ENCODE results near the gene SLC19A1. TPM values are rescaled to one million over a fixed set of nuclear protein-coding genes. Genes with fewer than 3 reads are reported as not detected.

SLC19A1 gene
- total RNA-seq, 1 experiment from 2014 or later: 25.0 TPM

DNA sequence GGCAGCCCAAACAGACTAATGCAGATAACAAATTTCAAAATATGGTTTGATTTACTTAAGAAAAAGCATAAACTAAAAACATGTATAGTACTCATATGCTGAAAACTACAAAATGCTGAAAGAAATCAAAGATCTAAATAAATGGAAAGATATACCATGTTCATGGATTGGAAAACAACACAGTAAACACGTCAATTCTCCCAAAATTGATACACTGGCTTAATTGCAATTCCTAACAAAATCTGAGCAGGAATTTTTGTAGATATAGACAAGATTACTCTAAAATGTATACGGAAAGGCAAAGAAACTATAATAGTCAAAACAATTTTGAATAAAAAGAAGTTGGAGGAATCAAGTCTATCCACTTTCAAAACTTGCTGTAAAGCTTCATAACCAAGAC is 21.0 kb downstream of the SLC19A1 start:
- CTCF ChIA-PET: no interaction called here

GRCh38 chr21:45519182-45519581 is 23.1 kb downstream of the SLC19A1 start:
- H3K36me3 ChIP-seq (ENCODE audit: low read depth): peaks cover 28% of the 10 kb centered on the region
- CTCF ChIA-PET: no interaction called here

More for the DNA sequence above, 21.0 kb downstream of the SLC19A1 start:
- H3K4me3 ChIP-seq: no peak overlapping the region
- H3K79me2 ChIP-seq (ENCODE audit: low read depth): no peaks in the 10 kb centered on the region; the same call in 1 of the 2 replicates
- DNase-seq: no peak
- H3K9me2 ChIP-seq (ENCODE audit: insufficient read depth): no peaks in the 10 kb centered on the region
- POLR2A ChIA-PET (ENCODE audit: unreplicated experiment): interaction anchor here (0.7 kb wide), 1 partner anchor 717 kb away, joined by 5 read pairs; no protein-coding TSS in a partner anchor
- peaks cover 21% of the 10 kb centered on the region; the same call in 1 of the 2 replicates for H3F3A ChIP-seq (ENCODE audit: insufficient read depth, low read depth)
- BruUV-seq (replicated peaks): no TSS peak
- no peak overlapping the region for H2AFZ ChIP-seq
- H3K27me3 ChIP-seq (ENCODE audit: insufficient read depth, low read depth): no peaks in the 10 kb centered on the region
- intact Hi-C loops (cut with micrococcal nuclease; ENCODE audit: unreplicated experiment): no loop called here
- no peak for TF ChIP-seq CTCF (conservative IDR thresholded peaks at IDR 0.05)
- no peaks in the 10 kb centered on the region for H4K20me1 ChIP-seq (ENCODE audit: insufficient read depth)
- no peak overlapping the region for H3K27ac ChIP-seq
- H3K4me1 ChIP-seq (replicated peaks; ENCODE audit: insufficient read depth): peaks cover 16% of the 10 kb centered on the region
- peaks cover 32% of the 10 kb centered on the region for H3K9me3 ChIP-seq (ENCODE audit: insufficient read depth, low read depth)
- H3K36me3 ChIP-seq (ENCODE audit: low read depth): peaks cover 28% of the 10 kb centered on the region
- no peak overlapping the region for H3K4me2 ChIP-seq

GRCh38 chr21:45518742-45519141 is 23.5 kb downstream of the SLC19A1 start:
- Histone ChIP-seq H3K4me3 (peak overlapping the region; percentile 14; the same call in 1 of the 2 replicates), H4K20me1 (ENCODE audit: insufficient read depth) (no peaks in the 10 kb centered on the region), H3K27ac (peak overlapping the region; percentile 78; the same call in 1 of the 2 replicates), H2AFZ (no peak overlapping the region), H3F3A (ENCODE audit: insufficient read depth, low read depth) (peaks cover 35% of the 10 kb centered on the region; the same call in 1 of the 2 replicates), H3K36me3 (ENCODE audit: low read depth) (peaks cover 28% of the 10 kb centered on the region), H3K4me1 (replicated peaks; ENCODE audit: insufficient read depth) (peaks cover 39% of the 10 kb centered on the region), H3K9me2 (ENCODE audit: insufficient read depth) (no peaks in the 10 kb centered on the region), H3K9me3 (ENCODE audit: insufficient read depth, low read depth) (peaks cover 32% of the 10 kb centered on the region), H3K79me2 (ENCODE audit: low read depth) (no peaks in the 10 kb centered on the region; the same call in 1 of the 2 replicates), H3K4me2 (no peak overlapping the region), H3K27me3 (ENCODE audit: insufficient read depth, low read depth) (no peaks in the 10 kb centered on the region)
- no peak for DNase-seq
- ChIA-PET CTCF (no interaction called here), POLR2A (ENCODE audit: unreplicated experiment) (no interaction called here)
- TF ChIP-seq EZH2 (IDR thresholded peaks at IDR 0.05; ENCODE audit: low read depth) (no peak), CTCF (conservative IDR thresholded peaks at IDR 0.05) (no peak)
- intact Hi-C loops (cut with micrococcal nuclease; ENCODE audit: unreplicated experiment): no loop called here
- BruUV-seq (replicated peaks): no TSS peak

More at GRCh38 chr21:45519182-45519581, 23.1 kb downstream of the SLC19A1 start:
- intact Hi-C loops (cut with micrococcal nuclease; ENCODE audit: unreplicated experiment): no loop called here
- Histone ChIP-seq H3K27ac (no peak overlapping the region), H4K20me1 (ENCODE audit: insufficient read depth) (no peaks in the 10 kb centered on the region), H3K9me2 (ENCODE audit: insufficient read depth) (no peaks in the 10 kb centered on the region), H3K4me2 (no peak overlapping the region), H3K4me1 (replicated peaks; ENCODE audit: insufficient read depth) (peaks cover 34% of the 10 kb centered on the region), H2AFZ (no peak overlapping the region), H3F3A (ENCODE audit: insufficient read depth, low read depth) (peaks cover 31% of the 10 kb centered on the region; the same call in 1 of the 2 replicates), H3K79me2 (ENCODE audit: low read depth) (no peaks in the 10 kb centered on the region; the same call in 1 of the 2 replicates), H3K27me3 (ENCODE audit: insufficient read depth, low read depth) (no peaks in the 10 kb centered on the region), H3K9me3 (ENCODE audit: insufficient read depth, low read depth) (peaks cover 32% of the 10 kb centered on the region), H3K4me3 (peak overlapping the region; percentile 14; the same call in 1 of the 2 replicates)
- BruUV-seq (replicated peaks): no TSS peak
- TF ChIP-seq EZH2 (IDR thresholded peaks at IDR 0.05; ENCODE audit: low read depth): no peak
- no peak for TF ChIP-seq CTCF (conservative IDR thresholded peaks at IDR 0.05)
- no peak for DNase-seq
- POLR2A ChIA-PET (ENCODE audit: unreplicated experiment): no interaction called here

Data from PC-9 (cell line).